Measurements from ENCODE around the gene TMEM151A.

The TMEM151A gene

GRCh38 chr11:66338276-66339161 is 46.8 kb downstream of the TMEM151A start:
- DNase-seq = no peak

GRCh38 chr11:66339162-66339675 is 47.5 kb downstream of the TMEM151A start:
- no peak for DNase-seq

GRCh38 chr11:66339686-66340483 is 48.2 kb downstream of the TMEM151A start:
- DNase-seq = no peak

- DNase-seq = no peak
These were observed 49.2 kb downstream of the TMEM151A start for GRCh38 chr11:66340596-66341501.

GRCh38 chr11:66341502-66342126 is 49.9 kb downstream of the TMEM151A start:
- DNase-seq = no peak

DNA sequence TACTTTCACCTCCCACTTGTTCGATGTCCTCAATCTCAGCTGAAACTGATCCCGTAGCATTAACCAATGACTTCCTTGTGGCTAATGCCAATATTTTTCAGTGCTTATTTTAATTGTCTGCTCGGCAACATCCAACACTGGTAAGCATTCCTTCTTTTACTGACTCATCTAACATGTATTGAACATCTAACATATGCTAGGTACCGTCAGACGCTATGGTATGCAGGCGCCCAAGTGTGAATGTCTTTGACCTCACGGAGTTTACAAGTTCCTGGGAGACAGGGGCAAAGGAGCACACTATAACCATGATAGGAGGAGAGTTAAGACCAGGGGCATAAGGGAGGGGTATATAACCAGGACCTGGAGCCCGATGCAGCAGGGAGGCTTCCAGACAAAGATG is 51.5 kb downstream of the TMEM151A start:
- no peak for DNase-seq

DNA sequence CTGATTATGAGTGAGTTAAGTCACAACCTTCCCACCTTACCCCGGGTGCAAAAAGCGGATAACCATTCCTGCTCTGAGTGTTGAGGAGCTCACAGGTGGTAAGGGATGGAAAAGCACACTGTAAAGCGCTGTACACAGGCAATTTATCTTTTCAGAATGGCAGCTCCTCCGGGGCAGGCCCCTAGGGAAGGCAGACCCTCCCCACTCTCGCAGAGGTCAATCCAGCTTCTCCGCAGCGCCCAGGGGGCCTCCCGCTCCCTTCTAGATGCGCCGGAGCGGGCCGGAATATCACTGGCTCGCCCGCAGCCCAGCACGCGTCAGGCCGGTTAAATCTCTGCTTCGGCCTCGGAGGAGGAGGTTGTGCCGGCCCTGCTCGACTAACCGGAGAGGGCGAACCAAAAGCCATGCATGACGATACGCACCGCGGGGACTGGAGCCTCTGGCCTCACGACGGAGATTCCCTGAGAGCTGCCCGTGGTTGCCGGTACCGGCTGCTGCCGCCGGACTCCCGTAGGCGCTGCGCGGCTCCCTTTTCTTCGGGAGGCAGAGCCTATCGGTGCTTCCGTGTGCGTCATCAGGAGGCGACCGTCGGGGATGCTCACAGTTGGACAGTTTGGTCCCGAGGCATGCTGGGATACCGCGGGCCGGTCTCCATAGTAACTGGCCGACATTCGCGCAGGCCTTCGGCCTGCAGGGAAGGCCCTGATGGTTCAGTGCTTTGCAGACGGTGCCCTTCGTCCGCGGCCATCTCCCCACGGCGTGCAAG is 53.0 kb downstream of the TMEM151A start, which contains the start of gene BRMS1:
Gene BRMS1 (minus strand): TSS at position 555 of the 766 bp plus-strand sequence. CDS start 2,870 bp downstream, outside the sequence.
- peak; percentile 60 for DNase-seq

- DNase-seq = no peak
These were observed 53.6 kb downstream of the TMEM151A start for GRCh38 chr11:66345316-66345649.
